A549 (cell line): ENCODE data around the gene RBM14.

ENCODE experiments used
- CEBPB ChIP-seq, 2 experiments: fragments of >200 bp in 1 of 2; sonication (Bioruptor Twin) in 1 of 2; formaldehyde crosslinking in 1 of 2; IDR thresholded peaks; 2 replicates each; pipeline ENCODE4 v1.6.1; 2012 to 2016
- CHD2 ChIP-seq: fragments of 150-350 bp; IDR thresholded peaks from 2 replicates; pipeline ENCODE4 v1.6.1; 2014; ENCODE audit warnings: low read length; ENCODE audit not compliant: partially characterized antibody
- CTCF ChIP-seq: fragments of >200 bp; sonication (Bioruptor Twin); formaldehyde crosslinking; IDR thresholded peaks from 3 replicates; pipeline ENCODE4 v1.5.1; 2016
- JUN ChIP-seq, 2 experiments: fragments of >200 bp; sonication (Bioruptor Twin); formaldehyde crosslinking; IDR thresholded peaks; 2 replicates in 1 of 2; 3 replicates in 1 of 2; pipeline ENCODE4 v1.6.1; 2016 to 2017
- POLR2A ChIP-seq: IDR thresholded peaks from 2 replicates; pipeline ENCODE4 v1.6.1; 2012; ENCODE audit warnings: mild to moderate bottlenecking, low read length
- REST ChIP-seq: fragments of 200-600 bp; sonication (generic); IDR thresholded peaks from 2 replicates; pipeline ENCODE4 v1.6.1; 2016; ENCODE audit warnings: antibody characterized with exemption, mild to moderate bottlenecking, moderate library complexity

- no peak for TF ChIP-seq CTCF
- TF ChIP-seq POLR2A, result no peak
- TF ChIP-seq JUN (IDR thresholded peaks at IDR 0.05), result no peak
- no peak for TF ChIP-seq CHD2
- no peak for TF ChIP-seq CEBPB (IDR thresholded peaks at IDR 0.05)
- TF ChIP-seq REST, result no peak
Measured at GRCh38 chr11:66593650-66594049, 22.8 kb upstream of the RBM14 start.
